Activated T-cell treated with anti-CD3 and anti-CD28 coated beads for 1 hour (primary cell): ENCODE results near the gene PTGDS.

Source experiments
- DNase-seq: peaks from one replicate; pipeline ENCODE4 v3.0.0-alpha.2; 2020; ENCODE audit warnings: low read depth

Gene PTGDS

DNA sequence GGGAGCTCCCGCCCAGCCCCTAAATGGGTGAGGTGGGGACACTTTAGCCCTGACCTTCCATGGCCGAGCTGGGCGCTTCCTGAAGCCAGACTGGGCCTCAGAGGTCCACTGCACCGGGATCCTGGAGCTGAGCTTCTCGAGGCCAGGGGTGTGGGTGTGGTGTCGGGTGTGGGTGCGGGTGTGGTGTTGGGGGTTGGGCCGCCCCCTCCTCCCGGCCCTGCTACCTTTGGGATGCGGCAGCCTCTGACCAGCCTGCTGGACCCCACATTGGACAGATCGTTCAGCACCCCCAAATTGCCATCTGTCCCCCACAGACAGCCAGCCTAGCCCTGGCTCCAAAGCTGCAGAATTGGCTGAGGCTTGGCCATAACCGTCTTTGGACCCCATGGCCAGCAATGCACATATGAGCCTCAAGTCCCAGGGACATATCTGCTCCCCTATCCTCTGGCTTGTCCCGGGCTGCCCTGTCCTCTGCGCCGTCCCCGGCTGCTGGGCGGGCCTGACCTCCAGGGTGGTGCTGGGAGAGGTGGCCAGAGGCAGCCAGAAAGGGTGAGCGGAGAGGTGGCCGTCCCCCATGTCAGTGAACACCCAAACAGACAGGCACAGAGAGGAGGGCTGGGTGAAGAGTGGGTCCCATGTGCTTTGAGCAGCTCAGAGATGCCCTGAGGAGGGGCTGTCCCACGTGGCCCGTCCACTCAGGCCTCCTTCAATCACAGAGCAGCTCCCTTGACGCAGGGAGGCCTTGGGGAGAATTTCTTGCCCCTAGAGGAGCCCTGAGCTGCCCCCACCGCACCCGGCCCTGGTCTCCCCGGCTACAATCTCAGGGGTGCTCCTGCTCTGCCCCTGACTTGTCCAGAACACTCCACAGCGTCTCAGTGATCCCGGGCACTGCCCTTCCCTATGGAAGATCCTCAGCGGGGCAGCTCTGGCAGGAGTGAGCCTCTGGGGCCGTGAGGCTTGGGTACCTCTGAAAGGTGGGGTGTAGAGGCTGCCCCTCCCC lies 3.4 kb upstream of the PTGDS start:
- DNase-seq = no peak

DNA sequence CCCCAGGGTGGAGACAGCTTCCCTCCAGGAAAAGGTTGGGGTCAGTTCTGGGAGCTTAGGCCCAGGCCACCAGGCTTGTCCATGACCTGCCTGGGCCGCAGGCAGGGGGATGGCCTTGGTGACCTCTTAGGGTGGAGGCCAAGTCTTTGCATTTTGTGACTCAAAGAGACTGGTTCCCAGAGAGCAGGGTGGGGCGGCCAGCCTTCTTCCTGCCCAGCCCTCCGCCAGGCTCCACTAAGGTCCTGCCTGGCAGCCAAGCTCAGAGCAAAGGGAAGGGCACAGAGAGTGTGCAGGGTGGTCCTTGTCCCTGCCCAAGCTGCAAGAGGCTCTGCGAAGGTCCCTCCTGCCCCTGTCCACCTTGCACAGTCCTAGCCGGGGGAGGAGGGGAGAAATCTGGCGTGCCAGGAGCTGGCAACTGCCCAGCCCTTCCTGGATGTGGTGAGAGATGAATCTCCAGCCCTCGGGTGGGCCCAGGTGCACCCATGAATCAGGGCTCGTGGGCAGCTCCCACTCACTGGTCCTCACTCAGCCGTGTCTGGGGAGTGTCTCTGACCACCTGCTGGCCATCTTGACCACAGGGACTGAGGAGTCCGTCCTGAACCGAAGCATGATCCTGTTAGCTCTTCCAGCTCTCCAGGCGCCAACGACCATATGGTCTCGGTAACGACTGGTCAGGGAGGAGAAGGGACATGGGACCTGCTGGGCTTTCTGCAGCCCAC lies 2.3 kb upstream of the PTGDS start:
- no peak for DNase-seq

DNA sequence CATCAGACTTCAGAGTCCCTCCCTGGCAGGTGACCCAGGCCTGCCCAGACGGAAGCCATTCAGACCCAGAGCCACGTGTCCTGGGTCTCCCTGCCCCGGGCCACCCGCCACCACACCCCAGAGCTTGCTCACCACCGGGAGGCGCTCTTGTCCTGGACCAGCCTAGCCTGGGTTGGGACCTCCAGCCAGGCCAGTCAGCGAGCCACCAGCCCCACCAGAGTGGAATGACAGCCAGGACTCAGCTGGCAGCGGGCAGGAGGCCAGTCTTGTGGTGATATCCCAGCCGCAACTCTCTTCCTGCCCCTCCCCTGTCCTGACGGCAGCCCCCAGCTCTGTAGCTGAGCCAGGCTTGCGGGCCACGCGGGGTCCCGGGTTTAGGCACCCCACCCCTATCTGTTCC lies 1.7 kb upstream of the PTGDS start:
- DNase-seq = no peak

DNA sequence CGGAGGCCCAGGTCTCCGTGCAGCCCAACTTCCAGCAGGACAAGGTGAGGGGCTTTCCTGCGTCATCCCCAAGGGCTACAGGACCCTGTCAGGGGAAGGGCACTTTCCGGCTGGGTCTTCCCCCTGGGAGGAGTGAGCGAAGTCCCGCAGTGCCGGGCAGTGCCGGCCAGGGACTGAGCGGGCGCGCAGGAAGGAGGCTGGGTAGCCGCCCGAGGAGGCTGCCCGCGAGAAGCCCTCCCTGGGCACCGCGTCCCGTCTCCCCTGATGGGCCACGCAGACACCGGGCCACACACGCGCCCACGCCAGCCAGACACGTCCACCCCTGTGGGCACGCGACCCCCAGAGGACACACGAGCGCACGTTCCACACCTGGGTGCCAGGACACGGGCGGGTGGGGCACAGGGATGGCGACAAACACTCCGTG lies 357 bp downstream of the PTGDS start:
- DNase-seq = no peak

DNA sequence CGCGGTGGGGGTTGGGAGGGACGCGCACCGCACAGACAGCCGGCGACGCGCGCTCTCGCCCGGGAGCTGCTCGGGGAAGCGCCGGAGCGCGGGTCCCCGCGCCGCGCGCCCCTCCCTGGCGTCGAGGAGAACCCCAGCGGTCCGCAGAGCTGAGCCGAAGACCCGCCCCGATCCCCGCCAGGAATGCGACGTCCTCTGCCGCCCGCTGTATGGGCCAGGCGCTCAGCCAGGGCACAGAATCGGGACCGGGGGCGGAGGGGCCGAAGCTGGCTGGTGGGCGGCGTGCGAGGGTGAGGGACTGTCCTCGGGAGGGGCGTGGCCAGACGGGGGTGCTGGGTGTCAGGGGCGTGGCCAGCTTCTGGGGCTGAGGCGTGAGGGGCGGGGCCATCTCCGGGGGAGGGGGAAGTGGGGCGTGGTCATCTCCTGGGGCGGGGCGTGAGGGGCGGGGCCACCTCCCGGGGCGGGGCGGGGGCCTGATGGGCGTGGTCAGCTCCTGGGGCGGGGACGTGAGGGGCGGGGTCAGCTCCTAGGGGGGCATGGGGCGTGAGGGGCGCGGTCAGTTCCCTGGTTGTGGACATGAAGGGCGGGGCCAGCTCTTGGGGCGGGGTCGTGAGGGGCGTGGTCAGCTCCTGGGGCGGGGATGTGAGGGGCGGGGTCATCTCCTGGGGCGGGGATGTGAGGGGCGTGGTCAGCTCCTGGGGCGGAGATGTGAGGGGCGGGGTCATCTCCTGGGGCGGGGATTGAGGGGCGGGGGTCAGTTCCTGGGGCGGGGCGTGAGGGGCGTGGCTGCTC lies 965 bp downstream of the PTGDS start:
- DNase-seq = peak; percentile 63

DNA sequence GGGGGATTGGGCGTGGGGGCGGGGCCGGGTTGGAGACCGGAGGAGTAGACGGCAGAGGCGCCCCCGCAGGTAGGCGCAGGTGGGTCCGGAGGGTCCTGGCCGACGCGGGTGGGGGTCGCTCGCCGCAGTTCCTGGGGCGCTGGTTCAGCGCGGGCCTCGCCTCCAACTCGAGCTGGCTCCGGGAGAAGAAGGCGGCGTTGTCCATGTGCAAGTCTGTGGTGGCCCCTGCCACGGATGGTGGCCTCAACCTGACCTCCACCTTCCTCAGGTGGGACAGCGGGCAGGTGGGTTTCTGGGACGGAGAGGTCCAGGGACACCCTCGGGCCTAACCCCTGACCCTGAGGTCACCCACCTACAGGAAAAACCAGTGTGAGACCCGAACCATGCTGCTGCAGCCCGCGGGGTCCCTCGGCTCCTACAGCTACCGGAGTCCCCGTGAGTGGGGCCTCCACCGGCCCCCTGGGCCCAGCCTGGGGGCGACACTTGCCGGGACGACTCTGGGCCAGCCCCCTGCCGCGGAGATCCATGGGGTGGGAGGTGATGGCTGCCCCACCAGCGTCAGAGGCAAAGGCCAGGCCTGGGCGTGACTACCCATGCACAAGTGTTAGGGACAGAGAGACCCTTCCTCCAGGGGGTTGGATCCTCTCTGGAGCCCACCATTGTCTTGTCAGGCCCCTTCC lies 1.7 kb downstream of the PTGDS start:
- no peak for DNase-seq

- DNase-seq = no peak
These were observed 2.7 kb downstream of the PTGDS start for GRCh38 chr9:136979769-136980587.

GRCh38 chr9:136980669-136981478 lies 3.6 kb downstream of the PTGDS start:
- no peak for DNase-seq

DNA sequence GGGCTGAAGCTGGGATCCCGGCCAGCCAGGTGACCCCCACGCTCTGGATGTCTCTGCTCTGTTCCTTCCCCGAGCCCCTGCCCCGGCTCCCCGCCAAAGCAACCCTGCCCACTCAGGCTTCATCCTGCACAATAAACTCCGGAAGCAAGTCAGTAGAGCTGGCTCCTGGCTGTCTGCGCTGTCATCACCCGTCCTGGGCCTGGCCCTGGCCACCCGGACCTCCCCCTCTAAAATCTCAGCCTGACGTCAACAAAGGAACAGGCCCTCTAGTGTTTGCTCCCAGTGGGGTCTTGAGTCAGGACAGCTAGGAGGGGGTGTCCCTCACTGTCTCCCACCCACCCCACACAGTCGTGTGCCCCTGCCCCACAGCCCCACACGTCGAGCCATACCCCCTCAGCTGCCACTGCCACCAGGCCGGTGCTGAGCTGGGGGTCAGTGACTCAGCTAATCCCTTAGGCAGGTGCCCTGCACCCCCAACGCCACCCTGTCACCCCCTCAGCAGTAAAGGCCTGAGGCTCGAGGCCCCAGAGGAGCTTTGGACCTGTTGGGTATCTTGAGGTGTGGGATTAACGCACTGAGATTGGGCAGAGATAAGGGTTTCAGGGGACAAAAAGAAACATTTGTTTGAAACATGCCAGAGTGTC lies 4.4 kb downstream of the PTGDS start:
- DNase-seq = no peak

GRCh38 chr9:136982232-136983051 lies 5.1 kb downstream of the PTGDS start, which contains the start of gene LCNL1:
LCNL1 (plus strand) TSS chr9:136982993; CDS start chr9:136983587, 594 bp downstream.
- no peak for DNase-seq

GRCh38 chr9:136983167-136983566 lies 5.9 kb downstream of the PTGDS start:
- DNase-seq = no peak

- no peak for DNase-seq
These were observed 6.5 kb downstream of the PTGDS start for GRCh38 chr9:136983656-136984314.

DNA sequence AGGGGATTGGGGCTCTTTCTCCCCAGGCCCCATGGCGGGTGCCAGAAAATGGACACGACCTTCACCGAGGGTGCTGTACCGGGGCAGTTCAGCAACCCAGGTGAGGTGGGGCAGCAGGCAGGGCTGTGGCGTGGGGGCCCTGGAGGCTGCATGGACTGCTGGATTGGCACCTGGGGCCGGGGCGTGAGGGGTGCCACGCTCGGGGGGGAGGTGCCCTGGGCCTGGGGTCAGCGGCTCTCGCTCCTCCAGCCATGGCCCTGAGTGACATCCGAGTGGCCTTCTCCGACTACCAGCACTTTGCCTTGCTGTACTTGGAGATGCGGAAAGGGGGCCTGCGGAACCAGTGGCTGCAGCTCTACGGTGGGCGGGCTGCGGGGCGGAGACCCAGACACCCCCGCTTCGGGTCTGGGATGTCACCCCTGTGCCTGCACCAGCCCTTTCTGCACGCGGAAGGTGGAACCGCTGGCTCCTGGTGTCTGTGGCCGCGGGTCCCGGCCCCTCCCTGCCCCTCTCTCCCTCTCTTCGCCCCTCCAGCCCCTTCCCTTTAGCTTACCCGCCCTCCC lies 7.2 kb downstream of the PTGDS start:
- DNase-seq = no peak

DNA sequence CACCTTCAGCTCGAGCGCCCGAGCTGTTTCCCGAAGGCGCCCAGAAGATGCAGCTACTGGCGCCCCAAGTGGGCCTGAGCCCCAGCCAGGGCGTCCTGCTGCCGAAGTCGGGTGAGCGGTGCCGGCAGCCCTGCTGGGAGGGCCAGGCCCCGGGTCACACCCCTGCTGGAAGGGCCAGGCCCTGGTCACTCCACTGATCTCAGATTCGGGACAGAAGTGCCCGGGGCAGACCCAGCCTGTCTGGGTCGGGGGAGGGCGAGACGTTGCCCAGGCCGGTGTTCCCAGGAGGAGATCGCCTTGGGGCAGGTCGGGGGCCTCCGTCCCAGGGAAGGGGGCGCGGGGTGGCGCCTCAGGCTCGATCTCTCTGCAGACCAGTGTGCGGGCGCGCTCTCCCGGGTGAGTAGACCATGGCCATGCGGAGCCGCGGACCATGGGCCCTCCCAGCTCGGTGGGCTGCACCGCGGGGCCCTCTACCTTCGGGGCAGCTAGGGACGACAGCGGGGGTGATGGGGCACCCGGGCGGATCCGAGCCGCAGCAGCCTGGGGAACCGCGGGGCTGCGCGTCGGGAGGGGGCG lies 7.8 kb downstream of the PTGDS start:
- DNase-seq = no peak

DNA sequence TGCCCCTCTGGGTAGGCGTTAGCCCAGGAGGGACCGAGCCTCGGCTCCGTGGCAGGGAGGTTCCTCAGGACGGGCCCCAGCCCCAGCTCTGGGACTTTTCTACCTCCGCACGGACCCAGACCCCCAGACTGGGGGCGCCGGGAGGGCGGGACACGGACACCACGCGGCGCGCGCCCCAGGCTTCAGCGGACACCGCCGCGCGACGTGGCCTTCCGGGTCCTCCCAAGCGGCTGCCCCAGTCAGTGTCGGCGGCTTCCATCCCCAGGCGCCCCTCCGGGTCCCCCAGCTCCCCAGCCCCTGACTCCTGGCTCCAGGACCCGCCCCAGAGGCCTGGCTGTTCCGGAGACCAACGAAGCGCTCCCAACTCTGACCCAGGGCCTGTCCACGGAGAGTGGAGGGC lies 8.5 kb downstream of the PTGDS start:
- no peak for DNase-seq

GRCh38 chr9:136988872-136989271 lies 11.6 kb downstream of the PTGDS start:
- no peak for DNase-seq

DNA sequence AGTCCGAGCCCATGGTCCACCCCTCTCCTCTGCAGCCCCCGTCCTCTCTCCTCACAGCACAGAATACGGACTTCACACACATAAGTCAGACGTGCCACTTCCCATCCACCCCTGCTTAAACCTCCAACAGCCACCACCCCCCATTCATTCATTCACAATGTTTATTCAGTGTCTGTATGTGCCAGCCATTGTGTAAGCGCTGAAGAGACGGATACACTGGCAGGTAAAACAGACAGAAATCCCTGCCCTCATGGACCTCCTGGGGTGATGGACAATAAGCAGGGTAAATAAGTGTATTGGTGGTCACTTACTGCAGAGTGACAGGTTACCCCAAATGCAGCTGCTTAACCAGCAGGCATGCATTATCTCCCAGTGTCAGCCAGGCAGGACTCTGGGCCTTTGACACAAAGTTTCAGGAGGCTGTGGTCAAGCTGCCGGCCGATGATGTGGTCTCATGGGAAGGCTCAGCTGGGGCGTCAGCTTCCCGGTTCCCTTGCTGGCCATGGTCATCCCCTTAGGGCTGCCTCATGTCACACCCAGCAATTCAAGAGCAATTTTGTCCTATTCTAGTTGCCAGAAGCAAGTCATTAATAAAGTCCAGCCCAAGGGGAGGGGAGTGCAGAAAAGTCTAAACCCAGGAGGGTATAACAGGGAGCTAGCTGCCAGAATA lies 13.1 kb downstream of the PTGDS start:
- no peak for DNase-seq
